Fibroblast of mammary gland (primary cell): ENCODE measurements around the gene C20orf144.

Source experiments
- DNase-seq: peaks from one replicate; pipeline ENCODE4 v3.0.0-alpha.2; 2010; ENCODE audit warnings: low read depth
- H3K4me3 ChIP-seq: 2 replicates; pipeline ENCODE4 v1.5.1; 2011; ENCODE audit warnings: low read depth, mild to moderate bottlenecking, low read length, moderate library complexity; ENCODE audit not compliant: control insufficient read depth
- TF ChIP-seq, protein P1 (sequence below): conservative IDR thresholded peaks from 2 replicates; pipeline ENCODE4 v1.5.1; 2011; ENCODE audit warnings: low read depth, low read length, inconsistent platforms; ENCODE audit not compliant: control insufficient read depth, insufficient read depth

C20orf144 gene

DNA sequence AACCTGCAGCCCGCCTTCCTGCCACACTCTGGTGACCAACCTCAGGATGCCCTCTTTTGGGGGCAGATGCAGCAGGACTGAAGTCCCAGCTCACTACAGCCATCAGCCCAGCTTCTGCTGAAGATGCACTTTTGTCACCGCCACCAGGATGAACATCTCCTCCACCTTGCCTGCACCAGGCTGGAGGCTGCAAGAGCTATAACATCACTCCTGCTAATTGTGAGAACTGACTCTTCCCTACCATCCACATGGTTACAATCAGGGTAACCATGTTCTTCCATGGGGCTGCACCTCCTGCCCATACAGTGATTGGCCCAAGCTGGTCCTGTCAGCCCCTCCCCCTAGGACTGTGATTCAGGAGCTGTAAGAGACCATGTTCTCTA, 2.6 kb downstream of the C20orf144 start:
- peak; percentile 28 for DNase-seq

DNA sequence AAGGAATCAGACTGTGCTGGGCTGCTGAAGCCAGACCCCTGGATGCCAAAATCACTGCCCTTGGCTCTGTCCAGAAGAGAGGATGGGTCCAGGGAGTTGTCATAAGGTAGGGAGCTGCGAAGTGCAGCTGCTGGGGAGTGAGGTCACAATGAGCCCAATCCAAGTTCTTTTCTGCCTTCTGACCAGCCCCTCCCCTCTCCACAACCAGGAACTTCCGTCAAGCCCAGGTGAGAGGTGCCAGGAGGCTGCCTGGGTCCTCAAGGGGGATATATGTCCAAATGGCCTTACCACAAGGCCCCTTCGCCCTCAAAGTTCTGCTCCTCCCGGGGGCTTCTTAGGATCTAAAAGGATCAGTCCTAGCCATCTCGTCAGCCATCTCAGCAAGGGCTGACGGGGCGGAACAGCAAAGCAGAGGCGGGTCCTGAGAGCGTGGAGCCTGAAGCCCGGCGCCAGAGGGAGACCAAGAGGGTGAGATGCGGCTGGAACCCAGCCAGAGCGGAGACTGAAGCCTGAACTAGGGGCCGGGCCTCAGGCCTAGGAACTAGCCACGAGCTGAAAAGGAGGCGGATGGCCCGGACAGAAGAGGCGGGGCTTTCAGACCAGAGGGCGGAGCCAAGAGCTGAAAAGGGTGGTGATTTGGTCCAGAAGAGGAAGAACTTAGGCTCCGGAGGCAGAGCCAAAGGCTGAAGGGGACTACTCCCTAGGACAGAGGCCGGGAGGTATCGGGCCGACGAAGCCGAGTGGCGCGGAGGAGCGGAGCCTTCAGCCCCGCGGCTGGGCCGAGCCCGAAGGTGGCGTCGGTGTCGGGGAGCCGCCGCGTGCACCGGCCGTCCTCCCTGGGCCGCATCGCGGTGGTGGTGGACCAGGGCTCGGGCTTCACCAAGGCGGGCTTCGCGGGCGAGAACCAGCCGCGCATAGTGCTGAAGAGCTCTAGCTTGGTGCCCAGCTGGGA, 4.4 kb downstream of the C20orf144 start, which contains the start of gene ACTL10:
ACTL10 (plus strand) TSS at position 651 of the 952 bp plus-strand sequence. CDS start 555 bp downstream, outside the sequence.
- peak; percentile 98 for DNase-seq
- H3K4me3 ChIP-seq: peak within 1 kb of the TSS; percentile 45
- TF ChIP-seq, protein P1, sequence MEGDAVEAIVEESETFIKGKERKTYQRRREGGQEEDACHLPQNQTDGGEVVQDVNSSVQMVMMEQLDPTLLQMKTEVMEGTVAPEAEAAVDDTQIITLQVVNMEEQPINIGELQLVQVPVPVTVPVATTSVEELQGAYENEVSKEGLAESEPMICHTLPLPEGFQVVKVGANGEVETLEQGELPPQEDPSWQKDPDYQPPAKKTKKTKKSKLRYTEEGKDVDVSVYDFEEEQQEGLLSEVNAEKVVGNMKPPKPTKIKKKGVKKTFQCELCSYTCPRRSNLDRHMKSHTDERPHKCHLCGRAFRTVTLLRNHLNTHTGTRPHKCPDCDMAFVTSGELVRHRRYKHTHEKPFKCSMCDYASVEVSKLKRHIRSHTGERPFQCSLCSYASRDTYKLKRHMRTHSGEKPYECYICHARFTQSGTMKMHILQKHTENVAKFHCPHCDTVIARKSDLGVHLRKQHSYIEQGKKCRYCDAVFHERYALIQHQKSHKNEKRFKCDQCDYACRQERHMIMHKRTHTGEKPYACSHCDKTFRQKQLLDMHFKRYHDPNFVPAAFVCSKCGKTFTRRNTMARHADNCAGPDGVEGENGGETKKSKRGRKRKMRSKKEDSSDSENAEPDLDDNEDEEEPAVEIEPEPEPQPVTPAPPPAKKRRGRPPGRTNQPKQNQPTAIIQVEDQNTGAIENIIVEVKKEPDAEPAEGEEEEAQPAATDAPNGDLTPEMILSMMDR: peak; percentile 33

More for the DNA sequence above, 2.6 kb downstream of the C20orf144 start:
- TF ChIP-seq, protein P1: no peak
- no peak overlapping the region for H3K4me3 ChIP-seq

DNA sequence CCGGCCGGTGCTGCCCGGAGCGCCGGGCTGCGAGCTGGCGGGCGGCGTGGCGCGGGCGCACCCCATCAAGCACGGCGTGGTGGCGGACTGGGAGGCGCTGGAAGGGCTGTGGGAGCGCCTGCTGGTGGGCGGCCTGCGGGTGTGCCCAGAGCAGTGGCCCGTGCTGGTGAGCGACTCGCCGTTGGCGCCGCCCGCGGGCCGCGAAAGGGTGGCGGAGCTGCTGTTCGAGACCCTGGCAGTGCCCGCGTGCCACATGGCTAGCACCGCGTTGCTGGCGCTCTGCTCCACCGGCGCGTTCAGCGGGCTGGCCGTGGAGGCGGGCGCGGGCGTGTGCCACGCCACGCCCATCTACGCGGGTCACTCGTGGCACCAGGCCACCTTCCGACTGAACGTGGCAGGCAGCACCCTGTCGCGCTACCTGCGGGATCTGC, 5.1 kb downstream of the C20orf144 start:
- no peak for DNase-seq
- TF ChIP-seq, protein P1: no peak
- H3K4me3 ChIP-seq: peak overlapping the region; percentile 45

DNA sequence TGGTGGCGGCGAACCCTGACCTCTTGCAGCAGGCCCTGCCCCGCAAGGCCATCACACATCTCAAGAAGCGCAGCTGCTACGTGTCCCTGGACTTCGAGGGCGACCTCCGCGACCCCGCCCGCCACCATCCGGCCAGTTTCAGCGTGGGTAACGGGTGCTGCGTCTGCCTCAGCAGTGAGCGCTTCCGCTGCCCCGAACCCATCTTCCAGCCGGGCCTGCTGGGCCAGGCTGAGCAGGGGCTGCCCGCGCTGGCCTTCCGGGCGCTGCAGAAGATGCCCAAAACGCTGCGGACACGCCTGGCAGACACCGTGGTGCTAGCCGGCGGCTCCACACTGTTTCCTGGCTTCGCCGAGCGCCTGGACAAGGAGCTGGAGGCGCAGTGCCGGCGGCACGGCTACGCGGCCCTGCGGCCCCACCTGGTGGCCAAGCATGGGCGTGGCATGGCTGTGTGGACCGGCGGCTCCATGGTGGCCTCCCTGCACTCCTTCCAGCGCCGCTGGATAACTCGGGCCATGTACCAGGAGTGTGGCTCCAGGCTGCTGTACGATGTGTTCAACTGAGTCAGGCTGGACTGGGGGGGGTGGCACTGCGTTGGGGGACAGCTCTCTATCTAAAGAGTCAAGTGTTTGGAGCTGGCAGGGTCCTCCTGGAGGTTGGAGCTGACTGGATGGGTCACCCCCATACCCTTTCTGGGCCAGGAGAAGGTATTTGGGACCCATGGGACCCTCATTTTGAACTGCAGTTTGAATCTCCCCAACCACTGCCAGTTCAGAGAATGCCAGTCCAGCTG, 5.7 kb downstream of the C20orf144 start:
- peak overlapping the region; percentile 45 for H3K4me3 ChIP-seq
- peak; percentile 79 for DNase-seq
- TF ChIP-seq, protein P1: peak; percentile 70

DNA sequence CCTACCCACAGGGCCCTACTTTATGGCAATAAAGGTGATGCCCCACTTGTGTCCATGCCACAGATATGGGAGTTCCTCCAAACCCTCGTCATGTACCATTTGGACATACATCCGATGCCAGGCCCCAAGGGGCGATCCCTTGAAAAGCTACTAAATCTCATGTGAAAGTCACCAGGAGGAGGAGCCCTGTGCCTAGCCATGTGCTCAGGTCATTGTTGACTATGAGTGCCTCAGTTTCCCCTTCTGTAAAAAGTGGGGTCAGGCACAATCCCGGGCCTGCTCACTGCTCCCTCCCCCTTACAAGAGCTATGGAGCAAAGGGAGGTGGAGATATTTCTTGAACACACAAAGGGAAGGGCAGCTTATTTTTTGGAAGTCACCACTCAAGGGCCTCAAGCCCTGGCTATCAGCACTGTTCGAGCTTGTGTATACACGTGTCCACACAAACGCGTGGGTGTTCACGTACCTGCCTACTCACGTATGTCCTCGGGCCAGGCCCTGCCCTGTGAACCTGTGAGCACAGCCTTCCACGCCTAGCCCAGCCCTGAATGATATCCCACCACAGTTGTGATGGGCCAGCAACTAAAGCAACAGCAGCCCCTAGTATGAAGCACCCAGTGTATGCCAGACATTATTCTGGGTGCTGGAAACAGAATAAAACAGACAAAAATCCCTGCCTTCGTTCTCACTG, 6.5 kb downstream of the C20orf144 start:
- TF ChIP-seq, protein P1: no peak
- no peak overlapping the region for H3K4me3 ChIP-seq
- no peak for DNase-seq

DNA sequence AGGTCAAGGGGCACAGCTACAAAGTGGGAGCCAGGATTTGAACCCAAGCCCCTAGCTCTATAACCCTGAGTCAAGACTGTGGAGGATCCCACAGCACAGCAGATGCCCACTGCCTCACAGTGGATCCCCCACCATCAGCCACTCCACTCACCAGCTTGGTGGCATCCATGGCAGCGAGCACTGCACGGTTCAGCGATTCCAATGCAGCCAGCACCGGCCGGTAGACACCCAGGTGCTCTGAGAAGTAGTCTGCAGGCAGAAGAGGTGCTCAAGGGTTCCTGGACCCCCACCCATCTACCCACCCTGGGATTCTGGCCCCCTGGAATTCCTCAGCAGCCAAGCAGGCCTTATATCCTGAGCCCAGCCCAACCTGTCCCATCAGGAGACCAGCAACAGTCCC, 7.1 kb downstream of the C20orf144 start:
- TF ChIP-seq, protein P1: no peak
- no peak for DNase-seq
- no peak overlapping the region for H3K4me3 ChIP-seq
